Activated CD8-positive, alpha-beta memory T cell treated with anti-CD3 and anti-CD28 coated beads, Interleukin-2, amount 50 U/mL, for 1 hour (primary cell): ENCODE data around the gene OMG.
"Not testable (repeated sequence)": the region's sequence is repeated elsewhere in the genome, so short reads cannot be mapped to it uniquely, and the experiment has no call there.

Experiments
- DNase-seq: peaks from one replicate; pipeline ENCODE4 v3.0.0-alpha.2; 2020; ENCODE audit errors: extremely low read depth

Gene OMG

GRCh38 chr17:31308372-31309334, 11.6 kb upstream of the OMG start:
- no peak for DNase-seq

GRCh38 chr17:31307640-31308039, 10.6 kb upstream of the OMG start:
- no peak for DNase-seq

GRCh38 chr17:31299624-31300023, 2.6 kb upstream of the OMG start:
- no peak for DNase-seq

GRCh38 chr17:31296142-31296541, 897 bp downstream of the OMG start:
- no peak for DNase-seq

- no peak for DNase-seq
Measured at GRCh38 chr17:31295489-31295871, 1.6 kb downstream of the OMG start.

GRCh38 chr17:31294820-31295488, 2.1 kb downstream of the OMG start:
- no peak for DNase-seq

- no peak for DNase-seq
Measured at GRCh38 chr17:31294231-31294630, 2.8 kb downstream of the OMG start.

GRCh38 chr17:31293581-31293980, 3.5 kb downstream of the OMG start:
- no peak for DNase-seq

- no peak for DNase-seq
Measured at GRCh38 chr17:31291820-31292219, 5.2 kb downstream of the OMG start.

GRCh38 chr17:31289790-31290189, 7.2 kb downstream of the OMG start:
- no peak for DNase-seq

GRCh38 chr17:31287932-31288331, 9.1 kb downstream of the OMG start:
- not testable (repeated sequence) for DNase-seq

- DNase-seq = no peak
Measured at GRCh38 chr17:31286587-31286986, 10.5 kb downstream of the OMG start.

- no peak for DNase-seq
Measured at GRCh38 chr17:31283841-31284240, 13.2 kb downstream of the OMG start.

- no peak for DNase-seq
Measured at GRCh38 chr17:31281061-31281460, 16.0 kb downstream of the OMG start.

- DNase-seq = no peak
Measured at GRCh38 chr17:31279401-31279800, 17.6 kb downstream of the OMG start.

GRCh38 chr17:31275116-31275515, 21.9 kb downstream of the OMG start:
- DNase-seq = no peak

- no peak for DNase-seq
Measured at GRCh38 chr17:31274252-31274651, 22.8 kb downstream of the OMG start.

- DNase-seq = no peak
Measured at GRCh38 chr17:31273516-31273915, 23.5 kb downstream of the OMG start.

GRCh38 chr17:31272803-31273202, 24.2 kb downstream of the OMG start:
- DNase-seq = no peak

- no peak for DNase-seq
Measured at GRCh38 chr17:31272236-31272635, 24.8 kb downstream of the OMG start.

GRCh38 chr17:31269578-31269983, 27.5 kb downstream of the OMG start:
- DNase-seq = no peak

- no peak for DNase-seq
Measured at GRCh38 chr17:31269036-31269577, 27.9 kb downstream of the OMG start.

GRCh38 chr17:31266042-31266441, 31.0 kb downstream of the OMG start:
- no peak for DNase-seq
